ENCODE measurements around the gene ARSG.

Gene ARSG

GRCh38 chr17:68288375-68288774, 2.9 kb upstream of the ARSG start:
- no peak overlapping the region for H3K4me3 ChIP-seq (ENCODE audit: low read depth, low read length)
- TF ChIP-seq, protein P1, sequence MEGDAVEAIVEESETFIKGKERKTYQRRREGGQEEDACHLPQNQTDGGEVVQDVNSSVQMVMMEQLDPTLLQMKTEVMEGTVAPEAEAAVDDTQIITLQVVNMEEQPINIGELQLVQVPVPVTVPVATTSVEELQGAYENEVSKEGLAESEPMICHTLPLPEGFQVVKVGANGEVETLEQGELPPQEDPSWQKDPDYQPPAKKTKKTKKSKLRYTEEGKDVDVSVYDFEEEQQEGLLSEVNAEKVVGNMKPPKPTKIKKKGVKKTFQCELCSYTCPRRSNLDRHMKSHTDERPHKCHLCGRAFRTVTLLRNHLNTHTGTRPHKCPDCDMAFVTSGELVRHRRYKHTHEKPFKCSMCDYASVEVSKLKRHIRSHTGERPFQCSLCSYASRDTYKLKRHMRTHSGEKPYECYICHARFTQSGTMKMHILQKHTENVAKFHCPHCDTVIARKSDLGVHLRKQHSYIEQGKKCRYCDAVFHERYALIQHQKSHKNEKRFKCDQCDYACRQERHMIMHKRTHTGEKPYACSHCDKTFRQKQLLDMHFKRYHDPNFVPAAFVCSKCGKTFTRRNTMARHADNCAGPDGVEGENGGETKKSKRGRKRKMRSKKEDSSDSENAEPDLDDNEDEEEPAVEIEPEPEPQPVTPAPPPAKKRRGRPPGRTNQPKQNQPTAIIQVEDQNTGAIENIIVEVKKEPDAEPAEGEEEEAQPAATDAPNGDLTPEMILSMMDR (IDR thresholded peaks at IDR 0.05; ENCODE audit: low read depth, low read length, missing control alignments): no peak
- DNase-seq (ENCODE audit: low read depth): no peak
- in situ Hi-C loops (cut with HindIII; ENCODE audit: low sequenced_read_pairs): no loop called here

DNA sequence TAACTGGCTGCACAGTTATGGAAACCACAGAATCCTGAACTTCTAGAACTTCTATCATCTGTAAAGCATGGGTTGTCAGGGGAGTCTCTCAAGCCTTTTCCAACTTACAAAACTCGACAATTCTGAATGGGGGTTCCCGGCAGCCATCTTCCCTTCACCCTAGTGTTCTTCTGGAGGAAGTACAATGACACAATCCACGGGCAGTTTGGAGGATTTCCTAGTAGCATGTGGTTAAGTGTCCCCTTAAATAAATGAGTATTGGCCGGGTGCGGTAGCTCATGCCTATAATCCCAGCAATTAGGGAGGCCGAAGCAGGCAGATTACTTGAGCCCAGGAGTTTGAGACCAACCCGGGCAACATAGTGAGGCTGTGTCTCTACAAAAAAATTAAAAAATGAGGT, 2.5 kb upstream of the ARSG start:
- TF ChIP-seq, protein P1 (IDR thresholded peaks at IDR 0.05; ENCODE audit: low read depth, low read length, missing control alignments): no peak
- no peak for DNase-seq (ENCODE audit: low read depth)
- H3K4me3 ChIP-seq (ENCODE audit: low read depth, low read length): no peak overlapping the region
- in situ Hi-C loops (cut with HindIII; ENCODE audit: low sequenced_read_pairs): no loop called here

DNA sequence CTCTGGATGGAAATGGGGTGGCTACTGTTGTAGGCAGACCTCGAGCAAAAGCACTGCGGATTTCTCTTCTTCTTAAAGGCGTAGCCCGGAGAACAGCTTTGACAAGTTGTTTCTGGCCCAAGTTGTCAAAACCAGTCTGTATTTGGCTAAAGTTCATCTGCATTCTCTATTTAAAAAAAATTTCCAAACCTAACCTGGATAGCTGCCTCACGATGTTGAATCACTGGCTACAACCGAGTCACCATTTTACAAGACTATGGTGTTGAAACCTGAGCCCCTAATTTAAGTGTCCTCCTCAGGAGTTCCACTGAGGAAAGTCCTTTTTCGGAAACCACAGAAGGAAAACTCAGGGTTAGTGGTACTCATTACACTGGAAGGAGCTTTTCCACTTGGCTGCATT, 1.8 kb upstream of the ARSG start:
- in situ Hi-C loops (cut with HindIII; ENCODE audit: low sequenced_read_pairs): no loop called here
- no peak for DNase-seq (ENCODE audit: low read depth)
- H3K4me3 ChIP-seq (ENCODE audit: low read depth, low read length): peak overlapping the region; percentile 55
- TF ChIP-seq, protein P1 (IDR thresholded peaks at IDR 0.05; ENCODE audit: low read depth, low read length, missing control alignments): no peak

DNA sequence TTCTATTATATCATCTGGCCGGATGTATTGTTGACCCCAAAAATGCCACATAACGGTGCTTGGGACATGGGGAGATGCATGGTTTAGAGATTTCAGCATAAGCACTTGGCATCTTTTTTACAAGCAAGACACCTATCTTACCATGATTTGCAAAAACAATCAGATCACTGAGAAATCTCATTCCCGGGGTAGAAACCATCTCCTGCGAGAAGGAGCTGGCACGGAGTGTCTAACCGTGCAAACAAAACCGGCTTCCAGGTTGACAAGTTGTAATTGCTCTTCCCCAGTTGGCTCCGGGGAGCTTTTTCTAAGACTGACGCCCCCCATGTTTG, 1.4 kb upstream of the ARSG start:
- peak overlapping the region; percentile 55 for H3K4me3 ChIP-seq (ENCODE audit: low read depth, low read length)
- TF ChIP-seq, protein P1 (IDR thresholded peaks at IDR 0.05; ENCODE audit: low read depth, low read length, missing control alignments): no peak
- no peak for DNase-seq (ENCODE audit: low read depth)
- in situ Hi-C loops (cut with HindIII; ENCODE audit: low sequenced_read_pairs): no loop called here

DNA sequence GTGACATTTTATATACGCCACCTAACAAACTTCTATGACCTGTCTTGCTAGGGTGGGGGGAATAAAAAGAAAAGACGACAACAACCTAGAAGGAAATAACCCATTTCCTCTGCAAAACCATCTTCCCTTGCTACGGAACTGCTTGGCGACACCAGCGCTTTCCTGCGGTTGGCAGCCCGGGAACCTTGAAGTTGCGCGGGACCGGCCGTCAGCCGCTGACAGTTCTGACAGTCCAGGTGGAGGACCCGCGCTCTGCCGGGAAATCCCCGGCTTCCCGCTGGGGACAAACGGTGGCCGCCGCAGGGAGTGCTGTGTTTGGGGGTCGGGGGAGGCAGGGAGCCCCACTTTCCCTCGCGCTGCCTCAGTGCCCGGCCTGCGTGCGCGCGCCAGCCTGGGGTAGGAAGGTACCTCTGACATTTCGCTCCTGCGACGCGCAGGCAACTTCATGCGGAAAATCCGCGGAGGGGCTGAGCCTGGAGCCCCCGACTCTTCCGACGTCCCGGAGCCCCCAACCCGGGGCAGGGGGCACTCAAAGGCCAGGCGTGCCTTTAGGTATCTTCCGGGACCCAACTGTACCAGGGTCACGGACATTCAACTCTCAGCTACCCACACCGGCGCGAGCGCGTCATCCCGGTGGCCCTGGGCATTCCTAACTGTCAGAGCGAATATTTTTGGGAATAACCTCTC, 884 bp upstream of the ARSG start:
- TF ChIP-seq, protein P1 (IDR thresholded peaks at IDR 0.05; ENCODE audit: low read depth, low read length, missing control alignments): no peak
- peak overlapping the region; percentile 55 for H3K4me3 ChIP-seq (ENCODE audit: low read depth, low read length)
- in situ Hi-C loops (cut with HindIII; ENCODE audit: low sequenced_read_pairs): no loop called here
- no peak for DNase-seq (ENCODE audit: low read depth)

DNA sequence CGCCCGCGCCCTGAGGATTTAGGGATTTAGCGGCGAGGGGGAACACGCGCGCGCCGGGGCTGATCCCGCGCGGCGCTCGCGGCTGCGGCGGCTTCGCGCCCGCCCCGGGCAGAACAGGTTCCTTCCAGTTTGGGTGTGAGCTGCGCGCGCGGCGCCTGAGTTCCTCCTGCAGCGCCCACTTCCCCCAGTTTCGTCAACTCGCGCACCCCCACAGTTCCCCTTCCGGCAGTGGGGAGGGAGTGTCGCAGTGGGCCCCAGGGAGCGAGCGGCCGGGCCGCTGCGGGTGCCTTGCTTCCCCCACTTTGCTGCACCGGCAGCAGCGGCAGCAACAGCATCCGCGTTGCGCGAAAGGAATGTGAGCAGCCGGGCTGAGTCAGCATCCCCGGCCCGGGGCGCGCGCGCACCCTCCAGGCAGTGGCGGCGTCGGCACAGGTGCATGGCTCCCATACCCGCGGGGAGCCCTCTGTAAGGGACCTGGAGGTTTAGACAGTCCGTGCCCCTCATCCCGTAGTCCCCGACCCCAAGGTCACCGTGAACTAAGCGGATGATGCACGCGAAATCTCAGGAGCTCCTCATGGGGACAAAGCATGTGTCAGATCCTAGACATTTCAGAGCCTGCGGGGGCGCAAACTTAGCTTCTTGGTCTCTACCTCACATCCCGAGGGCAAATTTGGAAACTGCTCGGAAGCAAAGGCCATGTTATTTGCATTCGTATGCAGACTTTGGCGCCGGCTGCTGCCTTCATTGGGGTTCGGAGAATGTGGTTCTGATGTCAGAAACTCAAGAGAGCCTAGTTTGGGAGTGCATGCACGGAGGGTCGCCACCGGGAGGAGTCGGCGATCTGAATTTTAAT, 767 bp downstream of the ARSG start:
- in situ Hi-C loops (cut with HindIII; ENCODE audit: low sequenced_read_pairs): no loop called here
- TF ChIP-seq, protein P1 (IDR thresholded peaks at IDR 0.05; ENCODE audit: low read depth, low read length, missing control alignments): no peak
- DNase-seq (ENCODE audit: low read depth): no peak
- peak overlapping the region; percentile 55 for H3K4me3 ChIP-seq (ENCODE audit: low read depth, low read length)
